Panc1 (cell line): Measurements from ENCODE around the gene SLC41A3. TPM values are rescaled to one million over a fixed set of nuclear protein-coding genes. Genes with fewer than 3 reads are reported as not detected.

Experiments
- ATAC-seq: fragments of 200-7000 bp; cut with Tn5 transposase; 2 replicates; pipeline ENCODE4 v1.9.1; 2020; ENCODE audit warnings: mild to moderate bottlenecking, moderate library complexity
- BruUV-seq: library from RNA; stranded (reverse); fragments of 400-500 nt; replicated peaks from 2 replicates; lab custom pipeline; 2021; lab: Mats Ljungman, UMichigan
- CTCF ChIA-PET: fragments of 300-600 bp; sonication (Branson Sonifier 250); formaldehyde crosslinking; loops from one replicate; lab custom pipeline; 2022; ENCODE audit warnings: antibody characterized with exemption; lab: Charles Lee
- POLR2A ChIA-PET: fragments of 300-600 bp; sonication (Branson Sonifier 250); formaldehyde crosslinking; loops from one replicate; lab custom pipeline; 2022; ENCODE audit warnings: antibody characterized with exemption; lab: Charles Lee
- DNase-seq: peaks from one replicate; pipeline ENCODE4 v3.0.0-alpha.2; 2010; ENCODE audit warnings: low read depth, low spot score
- H3K27ac ChIP-seq: 2 replicates; pipeline ENCODE4 v1.5.1; 2011; ENCODE audit warnings: mild to moderate bottlenecking, low read length, inconsistent platforms
- H3K27me3 ChIP-seq: fragments of 200-500 bp; sonication (Bioruptor generic); 2 replicates; pipeline ENCODE4 v1.6.0; 2014; ENCODE audit warnings: low read length, inconsistent platforms; ENCODE audit not compliant: control insufficient read depth, insufficient read depth
- H3K36me3 ChIP-seq: fragments of 200-500 bp; sonication (Bioruptor generic); 2 replicates; pipeline ENCODE4 v1.5.1; 2014; ENCODE audit warnings: inconsistent platforms, mild to moderate bottlenecking, low read length, moderate library complexity; ENCODE audit not compliant: control insufficient read depth, insufficient read depth
- H3K4me1 ChIP-seq: 2 replicates; pipeline ENCODE4 v1.5.1; 2011; ENCODE audit warnings: inconsistent platforms, mild to moderate bottlenecking, low read length, moderate library complexity; ENCODE audit not compliant: control insufficient read depth, insufficient read depth
- H3K4me3 ChIP-seq, 2 experiments: 2 replicates each; pipeline ENCODE4 v1.5.1; 2011 to 2012; ENCODE audit warnings: low read depth in 2 of 2, low read length in 2 of 2, mild to moderate bottlenecking in 2 of 2, inconsistent platforms in 1 of 2, moderate library complexity in 1 of 2
- H3K9me3 ChIP-seq: fragments of 200-500 bp; sonication (Bioruptor generic); 2 replicates; pipeline ENCODE4 v1.5.1; 2014; ENCODE audit warnings: low read depth, mild to moderate bottlenecking, inconsistent platforms, low read length, moderate library complexity; ENCODE audit not compliant: control insufficient read depth, insufficient read depth
- POLR2AphosphoS5 ChIP-seq: IDR thresholded peaks from 2 replicates; pipeline ENCODE4 v1.6.1; 2012; ENCODE audit warnings: mild to moderate bottlenecking, low read depth, low read length, moderate library complexity
- SIN3A ChIP-seq: IDR thresholded peaks from 2 replicates; pipeline ENCODE4 v1.6.1; 2012; ENCODE audit warnings: low read depth, mild to moderate bottlenecking, low read length, moderate library complexity, borderline replicate concordance; ENCODE audit not compliant: insufficient read depth
- TCF7L2 ChIP-seq: IDR thresholded peaks from 2 replicates; pipeline ENCODE4 v1.6.1; 2011; ENCODE audit warnings: mild to moderate bottlenecking, low read depth, low read length, inconsistent platforms
- in situ Hi-C: cut with HindIII; loops from 2 replicates; pipeline ENCODE4 v1.10.0; 2016; ENCODE audit warnings: low sequenced_read_pairs, low pct_unique_long_range_greater_than_20kb
- intact Hi-C: fragments of 100-400 bp; cut with micrococcal nuclease; formaldehyde crosslinking; loops from one replicate; pipeline ENCODE4 v1.10.0; 2022; ENCODE audit not compliant: unreplicated experiment
- total RNA-seq: library from RNA; stranded (reverse); gene quantifications from one replicate; pipeline ENCODE4 v1.2.1, GENCODE V29; 2021; ENCODE audit not compliant: unreplicated experiment
- TF ChIP-seq, protein P1 (sequence below): fragments of 450-650 bp; IDR thresholded peaks from 2 replicates; pipeline ENCODE4 v1.5.1; 2017; ENCODE audit warnings: mild to moderate bottlenecking
- TF ChIP-seq, protein P2 (sequence below), 2 experiments: IDR thresholded peaks; 2 replicates each; pipeline ENCODE4 v1.6.1; 2011 to 2012; ENCODE audit warnings: low read depth in 2 of 2, control low read depth in 1 of 2, low read length in 1 of 2, mild to moderate bottlenecking in 1 of 2, moderate library complexity in 1 of 2; ENCODE audit not compliant: insufficient read depth in 1 of 2

The SLC41A3 gene
- total RNA-seq, 1 experiment from 2014 or later, result 39.0 TPM

DNA sequence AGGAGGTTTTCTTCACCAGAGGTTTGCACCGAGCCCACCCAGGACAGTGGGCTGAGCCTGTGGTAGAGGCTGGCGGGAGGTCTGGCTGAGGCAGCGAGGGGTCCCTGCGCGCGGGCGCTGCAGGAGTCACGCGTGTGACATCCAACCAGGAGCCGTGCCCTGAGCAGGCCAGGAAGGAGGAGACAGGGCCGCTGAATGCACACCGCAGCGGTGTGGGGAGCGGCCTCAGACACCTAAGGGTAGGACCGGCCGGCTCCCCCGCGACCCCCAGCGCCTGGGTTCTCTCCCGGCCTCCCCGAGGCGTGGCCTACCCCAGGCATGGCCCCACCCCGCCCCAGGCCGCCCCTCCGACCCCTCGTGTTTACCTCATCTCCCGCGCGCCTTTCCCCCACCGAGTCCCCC is 412 bp downstream of the SLC41A3 start:
- Histone ChIP-seq H3K36me3 (no peaks in the 10 kb centered on the region), H3K27ac (peak overlapping the region; percentile 83), H3K27me3 (no peaks in the 10 kb centered on the region), H3K4me3 (peak overlapping the region; percentile 59 to 61), H3K4me1 (peaks cover 17% of the 10 kb centered on the region), H3K9me3 (peaks cover 21% of the 10 kb centered on the region; the same call in 1 of the 2 replicates)
- BruUV-seq, result no TSS peak
- intact Hi-C loops (no loop called here), in situ Hi-C loops (no loop called here)
- peak; percentile 80 for ATAC-seq
- ChIA-PET POLR2A (interaction anchor here (0.6 kb wide), 1 partner anchor 58 kb away, joined by 9 read pairs; no protein-coding TSS in a partner anchor), CTCF (interaction anchor here (0.7 kb wide), 1 partner anchor 972 kb away, joined by 5 read pairs; no protein-coding TSS in a partner anchor)
- DNase-seq, result no peak
- TF ChIP-seq POLR2AphosphoS5 (no peak), TCF7L2 (no peak)
- TF ChIP-seq, protein P1, sequence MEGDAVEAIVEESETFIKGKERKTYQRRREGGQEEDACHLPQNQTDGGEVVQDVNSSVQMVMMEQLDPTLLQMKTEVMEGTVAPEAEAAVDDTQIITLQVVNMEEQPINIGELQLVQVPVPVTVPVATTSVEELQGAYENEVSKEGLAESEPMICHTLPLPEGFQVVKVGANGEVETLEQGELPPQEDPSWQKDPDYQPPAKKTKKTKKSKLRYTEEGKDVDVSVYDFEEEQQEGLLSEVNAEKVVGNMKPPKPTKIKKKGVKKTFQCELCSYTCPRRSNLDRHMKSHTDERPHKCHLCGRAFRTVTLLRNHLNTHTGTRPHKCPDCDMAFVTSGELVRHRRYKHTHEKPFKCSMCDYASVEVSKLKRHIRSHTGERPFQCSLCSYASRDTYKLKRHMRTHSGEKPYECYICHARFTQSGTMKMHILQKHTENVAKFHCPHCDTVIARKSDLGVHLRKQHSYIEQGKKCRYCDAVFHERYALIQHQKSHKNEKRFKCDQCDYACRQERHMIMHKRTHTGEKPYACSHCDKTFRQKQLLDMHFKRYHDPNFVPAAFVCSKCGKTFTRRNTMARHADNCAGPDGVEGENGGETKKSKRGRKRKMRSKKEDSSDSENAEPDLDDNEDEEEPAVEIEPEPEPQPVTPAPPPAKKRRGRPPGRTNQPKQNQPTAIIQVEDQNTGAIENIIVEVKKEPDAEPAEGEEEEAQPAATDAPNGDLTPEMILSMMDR, result no peak

DNA sequence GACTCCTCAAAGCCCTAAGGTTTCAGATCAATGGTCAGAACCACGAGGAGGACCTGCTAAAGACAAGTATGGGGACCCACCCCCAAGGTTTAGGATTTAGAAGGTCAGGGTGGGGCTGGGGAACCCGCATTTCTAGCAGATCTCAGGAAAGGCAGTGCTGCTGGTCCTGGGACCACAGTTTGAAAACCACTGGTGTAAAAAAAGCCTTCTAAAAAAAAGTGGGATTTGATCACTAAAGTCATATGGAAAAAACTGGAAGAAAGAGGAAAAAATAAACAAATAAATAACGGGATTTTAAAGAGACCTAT is 832 bp downstream of the SLC41A3 start:
- intact Hi-C loops, result no loop called here
- BruUV-seq, result no TSS peak
- CTCF ChIA-PET, result no interaction called here
- TF ChIP-seq SIN3A (no peak), TCF7L2 (no peak), POLR2AphosphoS5 (no peak)
- TF ChIP-seq, protein P2, sequence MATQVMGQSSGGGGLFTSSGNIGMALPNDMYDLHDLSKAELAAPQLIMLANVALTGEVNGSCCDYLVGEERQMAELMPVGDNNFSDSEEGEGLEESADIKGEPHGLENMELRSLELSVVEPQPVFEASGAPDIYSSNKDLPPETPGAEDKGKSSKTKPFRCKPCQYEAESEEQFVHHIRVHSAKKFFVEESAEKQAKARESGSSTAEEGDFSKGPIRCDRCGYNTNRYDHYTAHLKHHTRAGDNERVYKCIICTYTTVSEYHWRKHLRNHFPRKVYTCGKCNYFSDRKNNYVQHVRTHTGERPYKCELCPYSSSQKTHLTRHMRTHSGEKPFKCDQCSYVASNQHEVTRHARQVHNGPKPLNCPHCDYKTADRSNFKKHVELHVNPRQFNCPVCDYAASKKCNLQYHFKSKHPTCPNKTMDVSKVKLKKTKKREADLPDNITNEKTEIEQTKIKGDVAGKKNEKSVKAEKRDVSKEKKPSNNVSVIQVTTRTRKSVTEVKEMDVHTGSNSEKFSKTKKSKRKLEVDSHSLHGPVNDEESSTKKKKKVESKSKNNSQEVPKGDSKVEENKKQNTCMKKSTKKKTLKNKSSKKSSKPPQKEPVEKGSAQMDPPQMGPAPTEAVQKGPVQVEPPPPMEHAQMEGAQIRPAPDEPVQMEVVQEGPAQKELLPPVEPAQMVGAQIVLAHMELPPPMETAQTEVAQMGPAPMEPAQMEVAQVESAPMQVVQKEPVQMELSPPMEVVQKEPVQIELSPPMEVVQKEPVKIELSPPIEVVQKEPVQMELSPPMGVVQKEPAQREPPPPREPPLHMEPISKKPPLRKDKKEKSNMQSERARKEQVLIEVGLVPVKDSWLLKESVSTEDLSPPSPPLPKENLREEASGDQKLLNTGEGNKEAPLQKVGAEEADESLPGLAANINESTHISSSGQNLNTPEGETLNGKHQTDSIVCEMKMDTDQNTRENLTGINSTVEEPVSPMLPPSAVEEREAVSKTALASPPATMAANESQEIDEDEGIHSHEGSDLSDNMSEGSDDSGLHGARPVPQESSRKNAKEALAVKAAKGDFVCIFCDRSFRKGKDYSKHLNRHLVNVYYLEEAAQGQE (IDR thresholded peaks at IDR 0.05; ENCODE audit: insufficient read depth in 1 of 2, low read depth in 2 of 2, low read length in 1 of 2), result no peak
- TF ChIP-seq, protein P1, result no peak
- Histone ChIP-seq H3K4me1 (peaks cover 17% of the 10 kb centered on the region), H3K9me3 (peaks cover 17% of the 10 kb centered on the region; the same call in 1 of the 2 replicates), H3K4me3 (peak overlapping the region; percentile 59 to 61), H3K36me3 (no peaks in the 10 kb centered on the region), H3K27me3 (no peaks in the 10 kb centered on the region), H3K27ac (peak overlapping the region; percentile 83)
- POLR2A ChIA-PET, result no interaction called here
- DNase-seq (no peak), ATAC-seq (no peak)
- in situ Hi-C loops, result no loop called here
